ENCODE data around the gene OCEL1.

The OCEL1 gene

DNA sequence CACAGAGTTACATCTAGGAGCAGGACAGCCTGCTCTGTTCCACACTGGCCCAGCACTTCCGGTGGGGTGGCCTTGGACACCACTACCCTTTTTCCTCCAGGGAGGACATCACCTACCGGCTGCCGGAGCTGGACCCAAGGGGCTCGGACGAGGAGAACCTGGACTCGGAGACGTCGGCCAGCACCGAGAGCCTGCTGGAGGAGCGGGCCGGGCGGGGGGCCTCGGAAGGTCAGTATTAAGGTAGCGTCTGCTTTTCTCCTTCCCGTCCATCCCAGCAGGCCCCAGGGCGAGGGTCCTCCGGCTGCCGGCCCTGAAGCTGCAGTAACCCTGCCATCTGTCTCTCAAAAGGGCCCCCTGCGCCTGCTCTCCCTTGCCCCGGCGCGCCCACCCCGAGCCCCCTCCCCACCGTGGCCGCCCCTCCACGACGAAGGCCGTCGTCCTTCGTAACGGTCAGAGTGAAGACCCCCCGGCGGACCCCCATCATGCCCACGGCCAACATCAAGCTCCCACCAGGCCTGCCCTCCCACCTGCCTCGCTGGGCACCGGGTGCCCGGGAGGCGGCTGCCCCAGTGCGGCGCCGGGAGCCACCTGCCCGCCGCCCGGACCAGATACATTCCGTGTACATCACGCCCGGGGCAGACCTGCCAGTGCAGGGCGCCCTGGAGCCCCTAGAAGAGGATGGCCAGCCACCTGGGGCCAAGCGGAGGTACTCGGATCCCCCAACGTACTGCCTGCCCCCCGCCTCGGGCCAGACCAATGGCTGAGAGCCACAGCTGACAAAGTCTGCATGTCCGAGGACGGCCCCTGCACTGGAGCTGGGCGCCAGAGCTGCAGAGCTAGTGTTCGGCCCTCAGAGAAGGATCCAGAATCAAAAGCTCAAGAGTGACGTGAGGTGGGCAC is 14.2 kb upstream of the OCEL1 start:
- no peak for DNase-seq

DNA sequence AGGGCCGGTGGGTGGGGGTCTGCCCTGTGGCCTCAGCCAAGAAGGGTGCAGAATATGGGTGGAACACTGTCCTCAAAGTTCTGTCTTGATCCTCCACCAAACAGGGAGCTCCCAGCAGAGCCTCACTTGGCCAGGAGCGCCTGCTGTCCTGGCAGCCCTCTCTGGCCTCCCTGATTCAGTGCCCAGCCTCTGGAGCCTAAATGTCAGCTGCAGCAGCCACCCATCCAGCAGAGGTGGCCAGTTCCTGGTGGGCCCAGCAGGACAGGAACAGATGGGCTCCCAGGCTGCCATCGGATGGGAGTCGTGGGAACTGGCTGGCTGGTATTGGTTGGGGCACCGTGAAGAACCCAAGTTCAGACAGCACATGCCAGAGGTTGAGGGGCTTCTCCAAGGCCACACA is 12.7 kb upstream of the OCEL1 start:
- DNase-seq: no peak

DNA sequence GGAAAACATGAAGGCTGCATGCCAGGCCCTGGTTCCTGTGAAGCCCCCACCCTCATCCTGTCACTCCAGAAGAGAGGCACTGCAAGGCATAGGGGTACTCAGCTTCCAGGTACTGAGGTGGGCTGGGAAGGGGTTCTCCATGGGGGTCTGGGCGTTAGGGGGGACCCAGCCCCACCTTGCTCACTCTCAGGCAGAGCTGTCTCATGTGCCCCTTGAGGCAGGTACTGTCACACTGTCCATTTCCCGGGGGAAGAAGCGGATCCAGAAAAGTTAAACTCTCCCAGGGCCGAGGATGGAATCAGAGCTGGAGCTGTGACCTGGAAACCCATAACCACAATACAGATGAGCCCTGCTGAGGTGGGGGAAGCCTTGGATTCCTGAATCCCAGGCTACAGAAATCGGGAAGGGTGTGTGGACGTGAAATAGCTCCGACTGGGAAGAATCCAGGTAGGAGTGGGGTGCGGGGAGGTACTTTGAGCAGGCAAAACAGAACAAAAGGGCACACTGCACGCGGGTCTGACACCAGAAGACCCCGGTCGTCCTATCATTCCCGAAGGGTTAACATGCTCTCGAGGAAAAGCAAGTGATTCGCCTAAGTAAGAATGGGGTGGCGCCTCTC is 11.4 kb upstream of the OCEL1 start:
- DNase-seq: no peak

DNA sequence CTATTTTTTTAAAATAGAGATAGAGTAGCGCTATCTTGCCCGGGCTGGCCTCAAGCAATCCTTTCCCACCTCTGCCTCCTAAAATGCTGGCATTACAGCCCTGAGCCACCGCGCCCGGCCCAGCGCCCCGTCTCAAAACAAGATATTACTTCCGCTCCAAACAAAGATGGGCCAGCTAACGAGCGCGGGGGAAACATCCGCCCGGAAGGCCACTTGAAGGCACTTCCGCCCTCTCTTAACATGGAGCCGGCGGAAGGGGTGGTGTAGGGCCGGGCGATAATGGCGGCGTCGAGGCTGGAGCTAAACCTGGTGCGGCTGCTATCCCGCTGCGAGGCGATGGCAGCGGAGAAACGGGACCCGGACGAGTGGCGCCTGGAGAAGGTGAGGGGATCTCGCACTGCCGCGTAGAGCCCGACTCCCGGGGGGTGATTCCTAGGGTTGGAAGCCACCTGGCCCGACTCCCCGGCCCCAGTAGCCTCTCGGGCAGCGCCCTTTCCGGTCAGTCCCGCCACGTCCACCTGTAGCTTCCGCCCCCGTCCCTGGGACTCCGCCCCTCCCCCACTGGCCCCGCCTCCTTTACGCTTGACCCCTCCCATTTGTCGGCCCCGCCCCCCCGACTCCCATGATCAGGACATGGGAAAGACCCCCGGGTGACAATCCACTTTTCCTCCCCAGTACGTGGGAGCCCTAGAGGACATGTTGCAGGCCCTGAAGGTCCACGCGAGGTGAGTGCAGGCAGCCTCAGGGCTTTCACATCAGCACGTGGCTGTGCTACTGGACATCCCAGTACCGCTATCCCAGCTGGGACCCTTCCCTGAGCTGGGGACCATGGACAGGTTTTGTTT is 10.7 kb upstream of the OCEL1 start, which contains the start of gene USE1:
TSS of gene USE1 (plus strand) at position 231 of the 845 bp plus-strand sequence. CDS start at position 280, 49 bp downstream.
- DNase-seq: peak; percentile 83

DNA sequence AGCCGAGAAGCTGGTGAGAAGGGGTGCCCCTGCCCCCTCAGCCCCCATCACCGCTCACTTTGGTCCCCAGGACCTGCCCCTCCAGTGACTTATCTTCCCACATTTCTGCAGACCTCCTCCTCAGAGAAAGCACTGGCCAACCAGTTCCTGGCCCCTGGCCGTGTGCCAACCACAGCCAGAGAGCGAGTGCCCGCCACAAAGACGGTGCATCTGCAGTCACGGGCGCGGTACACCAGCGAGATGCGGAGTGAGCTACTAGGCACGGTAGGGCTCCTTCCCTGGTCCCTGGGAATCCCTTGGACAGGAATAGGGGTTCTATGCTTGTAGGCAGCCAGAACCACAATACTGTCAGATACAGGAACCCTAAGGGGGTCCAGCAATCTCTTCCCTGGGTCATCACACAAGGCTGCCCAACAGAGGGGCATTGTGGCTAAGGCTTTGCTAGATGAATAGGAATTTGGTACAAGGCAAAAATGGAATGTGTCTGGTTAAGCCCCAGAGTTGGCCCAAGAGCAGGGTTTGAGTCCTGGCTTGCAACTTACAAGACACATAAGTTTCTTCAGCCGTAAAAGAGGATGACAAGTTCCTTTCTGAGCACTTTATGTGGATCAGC is 9.9 kb upstream of the OCEL1 start:
- no peak for DNase-seq

DNA sequence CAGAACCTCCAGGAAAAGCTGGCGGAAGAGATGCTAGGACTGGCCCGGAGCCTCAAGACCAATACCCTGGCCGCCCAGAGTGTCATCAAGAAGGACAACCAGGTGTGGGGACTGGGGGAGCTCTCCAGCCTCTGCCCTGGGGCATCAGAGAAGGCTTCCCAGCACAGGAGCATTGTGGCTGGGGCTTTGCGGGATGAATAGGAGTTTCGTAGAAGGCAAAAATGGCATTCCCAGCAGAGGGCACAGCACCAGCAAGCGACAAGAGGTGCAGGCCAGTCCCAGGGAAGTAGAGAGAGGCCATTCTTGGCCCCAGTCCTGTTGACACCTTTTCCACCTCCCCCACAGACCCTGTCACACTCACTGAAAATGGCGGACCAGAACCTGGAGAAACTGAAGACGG is 6.7 kb upstream of the OCEL1 start:
- no peak for DNase-seq

DNA sequence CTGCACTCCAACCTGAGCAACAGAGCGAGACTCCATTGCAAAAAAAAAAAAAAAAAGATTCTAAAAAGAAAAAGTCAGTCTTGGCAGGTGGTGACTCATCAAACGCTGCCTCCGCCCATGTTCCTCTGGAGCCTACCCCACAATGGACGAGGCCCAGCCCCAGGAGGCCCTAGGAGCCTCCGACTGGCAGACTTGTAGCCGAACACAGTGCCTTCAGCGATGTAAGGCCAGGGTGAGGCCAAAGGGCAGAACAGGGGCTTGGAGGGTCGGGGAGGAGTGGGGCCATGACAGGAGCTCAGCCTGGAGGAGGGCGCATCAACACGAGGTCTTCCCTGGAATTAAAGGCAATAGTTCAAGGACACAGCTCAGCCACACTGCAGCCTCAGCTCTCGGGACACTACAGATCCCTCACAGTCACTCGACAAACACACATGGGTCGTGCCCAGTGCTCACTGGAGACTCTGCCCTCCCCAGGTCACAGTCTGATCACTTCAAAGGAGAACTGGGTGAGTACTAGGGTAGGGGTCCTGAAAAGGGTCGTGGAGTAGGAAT is 5.7 kb upstream of the OCEL1 start:
- no peak for DNase-seq

DNA sequence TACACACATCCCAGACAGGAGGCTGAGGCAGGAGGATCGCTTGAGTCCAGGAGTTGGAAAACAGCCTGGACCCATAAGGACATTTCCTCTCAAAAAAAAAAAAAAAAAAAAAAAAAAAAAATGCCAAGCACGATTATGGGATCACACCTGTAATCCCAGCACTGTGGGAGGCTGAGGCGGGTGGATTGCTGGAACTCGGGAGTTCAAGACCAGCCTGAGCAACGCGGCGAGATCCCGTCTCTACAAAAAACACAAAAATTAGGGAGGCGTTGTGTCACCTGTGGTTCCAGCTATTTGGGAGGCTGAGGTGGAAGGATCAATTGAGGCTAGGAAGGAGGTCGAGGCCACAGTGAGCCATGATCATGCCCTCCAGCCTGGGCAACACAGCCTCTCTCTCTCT is 973 bp upstream of the OCEL1 start:
- DNase-seq: no peak

DNA sequence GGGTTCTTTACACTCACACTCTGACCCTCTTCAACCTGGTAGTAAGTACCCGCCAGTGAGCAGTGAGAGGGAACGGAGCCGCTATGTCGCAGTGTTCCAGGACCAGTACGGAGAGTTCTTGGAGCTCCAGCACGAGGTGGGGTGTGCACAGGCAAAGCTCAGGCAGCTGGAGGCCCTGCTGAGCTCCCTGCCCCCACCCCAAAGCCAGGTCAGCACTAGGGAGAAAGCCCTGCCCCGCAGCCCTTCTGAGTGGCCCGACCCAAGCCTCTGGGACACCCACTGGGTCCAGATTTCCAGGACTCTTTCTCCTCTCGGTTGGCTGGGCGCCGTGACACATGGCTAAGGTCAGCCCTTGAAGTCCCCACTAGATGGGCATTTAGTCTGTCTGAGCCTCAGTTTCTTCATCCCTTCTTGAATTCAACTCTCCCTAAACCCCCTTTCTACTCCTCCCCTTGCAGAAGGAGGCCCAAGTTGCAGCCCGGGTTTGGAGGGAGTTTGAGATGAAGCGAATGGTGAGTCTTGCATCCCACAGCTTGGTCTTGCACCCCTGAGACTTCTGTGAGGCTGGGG is 1.9 kb downstream of the OCEL1 start:
- DNase-seq: no peak

DNA sequence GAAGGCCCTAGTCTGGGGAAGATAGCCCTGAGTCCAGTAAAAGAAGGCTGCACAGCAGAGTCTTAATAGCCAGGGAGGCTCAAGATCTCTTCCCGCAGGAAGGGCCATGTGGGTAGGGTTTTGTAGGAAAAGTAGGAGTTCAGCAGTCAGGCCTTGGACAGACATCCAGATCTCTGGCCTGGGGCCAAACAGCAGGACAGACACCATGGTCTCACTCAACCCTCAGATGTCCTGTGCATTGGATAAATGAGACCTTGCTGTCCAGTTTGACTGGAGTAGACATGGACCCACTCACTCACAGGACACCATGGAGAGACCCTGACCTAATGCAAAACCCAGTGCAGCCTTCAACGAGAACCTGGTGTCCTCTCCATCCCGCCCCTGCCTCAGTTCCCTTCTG is 3.9 kb downstream of the OCEL1 start:
- no peak for DNase-seq

DNA sequence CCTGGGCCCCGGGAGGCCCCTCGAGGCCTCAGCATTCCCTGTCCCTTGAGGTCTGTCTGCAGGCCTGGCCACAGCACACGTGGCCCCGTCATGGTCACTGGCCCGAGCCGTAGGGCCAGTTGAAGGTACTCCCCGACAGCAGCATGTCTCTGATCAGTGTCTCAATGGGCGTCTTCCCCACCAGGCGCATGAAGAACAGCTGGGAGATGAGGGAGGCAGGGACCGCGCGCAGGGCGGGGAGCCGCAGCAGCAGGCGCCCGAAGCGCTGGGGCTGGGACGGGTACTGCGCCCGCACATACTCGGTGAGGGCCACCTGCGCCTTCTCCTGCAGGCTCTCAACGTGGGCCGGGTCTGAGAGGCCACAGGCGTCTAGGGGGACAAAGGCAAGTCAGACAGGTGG is 6.2 kb downstream of the OCEL1 start:
- DNase-seq: no peak

DNA sequence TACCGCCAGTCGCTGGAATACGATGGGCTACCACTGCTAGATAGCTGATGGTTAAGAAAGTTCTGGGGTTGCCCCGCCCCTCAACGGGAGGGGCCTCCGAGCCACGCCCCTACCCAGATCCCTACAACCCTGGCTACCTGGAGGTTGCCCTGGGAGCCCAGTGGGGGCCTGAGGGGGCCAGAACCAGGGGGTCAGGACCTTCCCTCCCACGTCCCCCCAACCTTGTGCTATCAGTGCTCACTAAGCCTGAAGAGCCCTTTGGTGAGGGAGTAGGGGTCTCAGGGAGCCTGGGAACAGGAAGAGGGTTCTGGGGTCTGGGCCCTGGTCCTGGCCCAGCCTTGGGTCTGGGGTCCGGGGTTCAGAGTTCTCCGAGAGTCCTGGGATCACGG is 8.9 kb downstream of the OCEL1 start:
- DNase-seq: peak; percentile 30

DNA sequence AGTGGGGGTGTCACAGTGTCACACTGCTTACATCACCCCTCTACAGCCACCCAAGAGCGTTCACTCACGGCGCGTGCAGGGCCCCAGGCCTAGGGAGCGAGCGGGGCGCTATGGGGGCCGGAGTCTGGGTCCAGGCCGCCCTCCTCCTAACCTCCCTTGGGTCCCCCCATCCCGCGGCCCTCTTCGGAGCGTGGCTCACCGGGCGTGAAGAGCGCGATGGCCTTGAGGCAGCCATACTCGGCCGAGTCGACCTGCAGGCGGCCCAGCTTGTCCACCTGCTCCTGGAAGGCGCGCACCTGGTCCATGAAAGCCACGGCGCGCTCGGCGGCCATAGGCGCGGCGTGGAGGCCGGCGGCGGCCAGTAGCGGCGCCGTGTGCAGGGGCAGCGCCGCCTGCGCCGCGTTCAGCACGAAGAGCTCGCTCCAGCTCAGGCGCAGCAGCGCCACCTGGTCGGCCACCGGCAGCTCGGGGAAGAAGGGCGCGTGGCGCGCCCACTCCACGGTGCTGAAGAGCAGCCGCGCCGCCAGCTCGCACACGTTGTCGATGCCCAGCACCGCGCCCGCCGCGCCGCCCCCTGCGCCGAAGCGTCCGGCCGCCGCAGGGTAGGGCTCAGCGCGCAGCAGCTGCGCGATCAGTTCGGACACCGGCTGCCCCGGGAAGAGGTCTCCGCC is 9.4 kb downstream of the OCEL1 start:
- DNase-seq: no peak

DNA sequence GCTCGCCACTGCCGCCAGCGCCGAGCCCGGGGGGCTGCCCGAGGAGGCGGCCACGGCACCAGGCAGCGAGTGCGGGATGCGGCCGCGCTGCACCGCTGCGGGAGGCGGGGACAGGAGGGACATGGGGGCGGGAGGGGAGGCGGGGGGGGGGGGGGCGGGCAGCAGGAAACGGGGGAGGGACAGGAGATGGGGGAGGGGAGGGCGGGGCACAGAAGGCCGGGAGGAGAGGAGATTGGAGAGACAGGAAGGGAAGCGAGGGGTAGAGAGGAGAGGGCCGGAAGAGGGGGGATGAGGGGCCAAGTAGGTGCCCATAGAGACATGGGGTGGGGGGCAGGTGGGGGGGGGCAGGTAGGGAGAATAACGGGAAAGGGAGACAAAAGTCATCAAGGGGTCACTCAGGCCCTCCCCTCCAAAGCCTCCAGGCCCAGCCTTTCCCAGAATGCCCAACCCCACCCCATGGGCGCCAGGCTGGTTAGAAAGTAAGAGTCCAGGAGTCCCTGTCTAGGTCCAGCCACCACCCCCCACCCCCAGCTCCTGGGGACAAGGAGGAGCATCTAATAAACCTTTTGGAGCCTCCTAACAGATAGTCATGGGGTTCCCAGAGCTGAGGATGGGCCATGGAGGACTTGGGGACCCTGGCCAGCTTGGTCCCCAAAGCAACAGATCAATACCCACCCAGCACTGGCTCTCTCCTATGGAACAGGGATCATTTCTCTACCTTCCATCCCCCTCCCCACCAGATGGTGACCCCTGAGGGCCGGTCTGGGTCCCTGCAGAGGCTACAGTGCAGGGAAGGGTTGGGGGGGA is 10.1 kb downstream of the OCEL1 start:
- no peak for DNase-seq

DNA sequence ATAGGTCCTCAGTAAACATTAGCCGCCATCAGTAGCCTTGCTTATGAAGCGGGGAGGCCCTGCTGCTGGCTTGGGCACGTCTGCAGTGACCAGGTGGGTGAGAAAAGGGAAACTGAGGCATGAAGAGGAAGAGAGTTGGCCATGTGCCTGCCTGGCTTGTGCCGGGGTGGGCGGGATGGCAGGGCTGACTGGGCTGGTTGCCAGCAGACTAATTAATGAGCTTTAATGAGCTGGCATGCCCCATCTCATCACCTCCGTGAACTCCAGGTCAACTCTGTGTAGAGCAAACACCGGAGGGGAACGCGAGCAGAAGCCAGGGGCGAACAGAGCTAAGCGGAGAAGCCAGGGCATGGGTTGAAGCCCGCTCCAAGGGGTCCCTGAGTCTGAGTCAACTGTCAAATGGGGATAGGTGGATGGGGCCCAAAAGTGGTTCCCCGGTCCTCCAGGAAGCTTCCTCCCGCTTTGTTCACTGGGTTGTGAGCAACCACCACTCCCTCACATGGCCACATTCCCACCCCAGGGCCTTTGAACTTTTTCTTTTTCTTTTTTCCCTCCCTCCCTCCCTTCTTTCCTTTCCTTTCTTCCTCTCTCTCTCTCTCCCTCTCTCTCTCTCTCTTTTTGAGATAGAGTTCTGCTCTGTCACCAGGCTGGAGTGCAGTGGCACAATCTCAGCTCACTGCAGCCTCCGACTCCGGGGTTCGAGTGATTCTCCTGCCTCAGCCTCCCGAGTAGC is 11.0 kb downstream of the OCEL1 start:
- no peak for DNase-seq

DNA sequence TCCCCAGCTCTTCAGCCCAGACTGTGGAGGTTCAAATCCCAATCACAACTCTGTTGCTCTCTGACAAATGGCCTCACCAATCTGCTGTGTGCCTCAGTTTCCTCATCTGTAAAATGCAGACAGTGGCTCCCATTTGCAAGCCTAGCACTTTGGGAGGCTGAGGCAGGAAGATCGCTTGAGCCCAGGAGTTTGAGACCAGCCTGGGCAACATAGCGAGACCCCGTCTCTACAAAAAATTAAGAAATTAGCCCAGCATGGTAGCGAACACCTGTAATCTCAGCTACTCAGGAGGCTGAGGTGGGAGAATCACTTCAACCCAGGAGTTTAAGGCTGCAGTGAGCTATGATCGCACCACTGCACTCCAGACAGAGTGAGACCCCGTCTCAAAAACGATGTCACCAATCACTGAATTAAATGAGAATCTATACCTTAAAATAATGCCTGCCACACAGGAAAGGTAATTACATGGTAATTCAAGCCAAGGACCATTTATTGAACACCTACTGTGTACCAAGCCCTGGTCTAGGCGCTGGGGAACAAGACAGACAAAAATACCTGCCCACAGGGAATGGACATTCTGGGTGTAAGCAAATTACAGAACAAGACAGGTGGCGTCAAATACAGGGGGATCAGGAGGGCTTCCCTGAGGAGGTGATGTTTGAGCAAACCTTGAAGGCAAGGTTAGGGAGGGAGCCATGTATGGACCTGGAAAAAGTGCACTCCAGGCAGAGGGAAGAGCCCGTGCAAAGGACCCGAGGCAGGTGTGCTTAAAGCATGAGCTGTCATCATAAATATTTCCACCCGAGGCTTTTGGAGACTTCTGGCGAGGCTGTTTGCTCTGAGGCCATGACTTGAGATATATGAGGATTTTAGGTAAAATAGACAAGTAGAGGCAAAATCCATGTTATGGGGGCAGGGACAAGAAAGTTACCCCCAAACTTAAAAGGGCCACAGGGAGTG is 12.0 kb downstream of the OCEL1 start:
- DNase-seq: no peak

DNA sequence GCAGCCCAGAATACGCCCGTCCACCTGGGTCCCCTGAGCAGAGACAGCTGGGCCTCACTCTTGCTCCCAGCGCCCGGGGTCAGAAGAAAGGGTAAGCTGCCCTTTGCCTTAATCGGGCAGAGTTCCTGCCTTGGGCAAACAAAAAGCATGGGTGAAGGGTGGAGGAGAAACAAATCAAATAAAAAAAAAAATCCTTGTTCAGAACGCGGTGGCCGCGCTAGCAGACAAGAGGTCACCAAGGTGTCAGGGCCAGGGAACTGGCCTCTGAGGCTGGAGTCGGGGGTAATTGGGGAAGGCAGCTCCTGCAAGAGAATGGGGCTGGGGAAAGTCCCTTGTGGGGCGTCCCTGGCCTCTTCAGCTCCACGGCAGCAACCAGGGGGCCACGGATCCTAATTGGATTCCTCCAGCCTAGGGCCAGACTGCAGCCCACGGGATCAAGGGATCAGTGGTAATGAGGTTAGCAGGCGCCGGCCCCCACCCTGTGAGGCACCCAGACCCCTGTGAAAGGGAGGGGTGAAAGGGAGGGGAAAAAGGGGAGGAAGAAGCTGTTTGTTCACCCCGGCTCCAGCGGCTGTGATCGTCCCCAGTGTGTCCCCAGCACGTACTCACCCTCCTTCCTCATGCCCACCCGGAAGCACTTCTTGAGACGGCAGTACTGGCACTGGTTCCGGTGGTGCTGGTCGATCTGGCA is 14.2 kb downstream of the OCEL1 start:
- no peak for DNase-seq

DNA sequence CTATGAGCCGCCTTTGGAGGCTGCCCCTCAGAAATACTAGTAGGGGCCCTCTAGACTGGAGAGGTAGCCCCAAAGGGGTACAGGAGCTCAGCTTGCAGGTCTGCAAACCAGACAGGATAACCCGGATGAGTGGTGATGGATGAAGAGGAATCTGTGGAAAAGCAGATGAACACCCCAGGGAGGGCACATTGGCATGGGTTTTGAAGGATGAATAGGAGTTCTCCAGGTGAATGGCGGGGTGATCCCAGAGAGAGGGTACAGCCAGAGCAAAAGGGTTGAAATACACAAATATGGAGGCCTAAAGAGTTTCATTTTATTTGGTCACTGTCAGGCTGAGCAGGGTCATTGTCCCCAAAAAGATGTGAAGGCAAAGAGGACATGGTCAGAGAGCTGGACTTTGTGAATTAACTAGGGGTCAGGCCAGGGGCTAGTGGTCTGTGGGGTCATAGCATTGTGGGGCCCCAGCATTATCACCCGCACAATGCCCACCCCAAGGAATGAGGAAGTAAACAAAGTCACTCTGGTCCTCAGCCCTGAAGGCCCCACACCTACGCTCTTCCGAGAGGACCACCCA is 14.9 kb downstream of the OCEL1 start:
- DNase-seq: no peak
